BLaER1 (cell line): ENCODE data around the gene USP24.

Experiments
- H3K27ac ChIP-seq: shearing (Covaris generic); formaldehyde crosslinking; 2 replicates; pipeline ENCODE4 v1.8.1; 2022
- H3K27me3 ChIP-seq: shearing (Covaris generic); formaldehyde crosslinking; 2 replicates; pipeline ENCODE4 v1.8.1; 2022
- H3K36me3 ChIP-seq: shearing (Covaris generic); formaldehyde crosslinking; 2 replicates; pipeline ENCODE4 v1.8.1; 2022
- H3K4me1 ChIP-seq: shearing (Covaris generic); formaldehyde crosslinking; 2 replicates; pipeline ENCODE4 v1.8.1; 2022
- H3K4me2 ChIP-seq: shearing (Covaris generic); formaldehyde crosslinking; 2 replicates; pipeline ENCODE4 v1.8.1; 2022
- H3K4me3 ChIP-seq: shearing (Covaris generic); formaldehyde crosslinking; 2 replicates; pipeline ENCODE4 v1.8.1; 2022
- H3K9ac ChIP-seq: shearing (Covaris generic); formaldehyde crosslinking; 2 replicates; pipeline ENCODE4 v1.8.1; 2022
- H3K9me3 ChIP-seq: shearing (Covaris generic); formaldehyde crosslinking; 2 replicates; pipeline ENCODE4 v1.8.1; 2022
- H4K20me1 ChIP-seq: shearing (Covaris generic); formaldehyde crosslinking; 2 replicates; pipeline ENCODE4 v1.8.1; 2022
- Cebpa-rat ChIP-seq: shearing (Covaris generic); IDR thresholded peaks from 2 replicates; pipeline ENCODE4 v1.8.1; 2022

USP24 gene

GRCh38 chr1:55053265-55053954 lies 161.8 kb downstream of the USP24 start:
- H3K27me3 ChIP-seq: no peaks in the 10 kb centered on the region
- no peak overlapping the region for H3K27ac ChIP-seq
- H3K36me3 ChIP-seq: no peaks in the 10 kb centered on the region
- no peak overlapping the region for H3K9ac ChIP-seq
- TF ChIP-seq Cebpa-rat: no peak
- no peaks in the 10 kb centered on the region for H4K20me1 ChIP-seq
- H3K4me2 ChIP-seq: no peak overlapping the region
- H3K4me3 ChIP-seq: no peak overlapping the region
- H3K4me1 ChIP-seq: 0 out of 2 replicates have a peak, but pooled peaks cover 6% of the 10 kb centered on the region
- H3K9me3 ChIP-seq: no peaks in the 10 kb centered on the region

GRCh38 chr1:55052221-55053142 lies 162.7 kb downstream of the USP24 start:
- Histone ChIP-seq H4K20me1 (no peaks in the 10 kb centered on the region), H3K36me3 (no peaks in the 10 kb centered on the region), H3K27ac (no peak overlapping the region), H3K4me1 (0 out of 2 replicates have a peak, but pooled peaks cover 6% of the 10 kb centered on the region), H3K4me2 (no peak overlapping the region), H3K27me3 (no peaks in the 10 kb centered on the region), H3K9me3 (no peaks in the 10 kb centered on the region), H3K4me3 (no peak overlapping the region), H3K9ac (no peak overlapping the region)
- TF ChIP-seq Cebpa-rat: no peak

- no peak for TF ChIP-seq Cebpa-rat
- H3K9ac ChIP-seq: no peak overlapping the region
- H3K4me3 ChIP-seq: no peak overlapping the region
- no peaks in the 10 kb centered on the region for H4K20me1 ChIP-seq
- H3K27me3 ChIP-seq: no peaks in the 10 kb centered on the region
- no peaks in the 10 kb centered on the region for H3K9me3 ChIP-seq
- H3K4me2 ChIP-seq: no peak overlapping the region
- no peak overlapping the region for H3K27ac ChIP-seq
- H3K4me1 ChIP-seq: 0 out of 2 replicates have a peak, but pooled peaks cover 6% of the 10 kb centered on the region
- H3K36me3 ChIP-seq: no peaks in the 10 kb centered on the region
Measured at GRCh38 chr1:55051621-55052020, 163.5 kb downstream of the USP24 start.

- Histone ChIP-seq H3K27ac (no peak overlapping the region), H4K20me1 (no peaks in the 10 kb centered on the region), H3K36me3 (no peaks in the 10 kb centered on the region), H3K9me3 (no peaks in the 10 kb centered on the region), H3K27me3 (no peaks in the 10 kb centered on the region), H3K4me3 (no peak overlapping the region), H3K4me2 (no peak overlapping the region), H3K9ac (no peak overlapping the region), H3K4me1 (0 out of 2 replicates have a peak, but pooled peaks cover 6% of the 10 kb centered on the region)
- no peak for TF ChIP-seq Cebpa-rat
Measured at GRCh38 chr1:55051169-55051568, 164.0 kb downstream of the USP24 start.

- Histone ChIP-seq H3K4me1 (0 out of 2 replicates have a peak, but pooled peaks cover 6% of the 10 kb centered on the region), H4K20me1 (no peaks in the 10 kb centered on the region), H3K9me3 (no peaks in the 10 kb centered on the region), H3K9ac (no peak overlapping the region), H3K36me3 (no peaks in the 10 kb centered on the region), H3K27me3 (no peaks in the 10 kb centered on the region), H3K4me2 (no peak overlapping the region), H3K27ac (no peak overlapping the region), H3K4me3 (no peak overlapping the region)
- no peak for TF ChIP-seq Cebpa-rat
Measured at GRCh38 chr1:55050283-55050682, 164.9 kb downstream of the USP24 start.

- Histone ChIP-seq H4K20me1 (no peaks in the 10 kb centered on the region), H3K4me2 (no peak overlapping the region), H3K9me3 (no peaks in the 10 kb centered on the region), H3K4me1 (0 out of 2 replicates have a peak, but pooled peaks cover 6% of the 10 kb centered on the region), H3K9ac (no peak overlapping the region), H3K4me3 (no peak overlapping the region), H3K27me3 (no peaks in the 10 kb centered on the region), H3K27ac (no peak overlapping the region), H3K36me3 (no peaks in the 10 kb centered on the region)
- no peak for TF ChIP-seq Cebpa-rat
Measured at GRCh38 chr1:55049914-55050278, 165.3 kb downstream of the USP24 start.

- H3K4me3 ChIP-seq: no peak overlapping the region
- no peaks in the 10 kb centered on the region for H3K9me3 ChIP-seq
- no peak overlapping the region for H3K27ac ChIP-seq
- H3K4me2 ChIP-seq: no peak overlapping the region
- no peaks in the 10 kb centered on the region for H3K27me3 ChIP-seq
- H3K9ac ChIP-seq: no peak overlapping the region
- 0 out of 2 replicates have a peak, but pooled peaks cover 6% of the 10 kb centered on the region for H3K4me1 ChIP-seq
- no peaks in the 10 kb centered on the region for H3K36me3 ChIP-seq
- no peaks in the 10 kb centered on the region for H4K20me1 ChIP-seq
- no peak for TF ChIP-seq Cebpa-rat
Measured at GRCh38 chr1:55049271-55049913, 165.8 kb downstream of the USP24 start.

GRCh38 chr1:55048453-55049270 lies 166.5 kb downstream of the USP24 start:
- Histone ChIP-seq H3K36me3 (no peaks in the 10 kb centered on the region), H4K20me1 (no peaks in the 10 kb centered on the region), H3K27ac (no peak overlapping the region), H3K4me3 (no peak overlapping the region), H3K4me1 (0 out of 2 replicates have a peak, but pooled peaks cover 6% of the 10 kb centered on the region), H3K9ac (no peak overlapping the region), H3K9me3 (no peaks in the 10 kb centered on the region), H3K4me2 (no peak overlapping the region), H3K27me3 (no peaks in the 10 kb centered on the region)
- TF ChIP-seq Cebpa-rat: no peak

GRCh38 chr1:55047611-55048010 lies 167.6 kb downstream of the USP24 start:
- no peak overlapping the region for H3K9ac ChIP-seq
- H3K36me3 ChIP-seq: no peaks in the 10 kb centered on the region
- no peak overlapping the region for H3K27ac ChIP-seq
- no peaks in the 10 kb centered on the region for H3K9me3 ChIP-seq
- no peak overlapping the region for H3K4me3 ChIP-seq
- H3K4me2 ChIP-seq: no peak overlapping the region
- 0 out of 2 replicates have a peak, but pooled peaks cover 5% of the 10 kb centered on the region for H3K4me1 ChIP-seq
- no peaks in the 10 kb centered on the region for H4K20me1 ChIP-seq
- H3K27me3 ChIP-seq: no peaks in the 10 kb centered on the region
- no peak for TF ChIP-seq Cebpa-rat
